Activated naive CD8-positive, alpha-beta T cell treated with anti-CD3 and anti-CD28 coated beads, Interleukin-2, amount 50 U/mL, for 16 hours (primary cell): Measurements from ENCODE around the gene MBD3.

Experiments
- DNase-seq: peaks from one replicate; pipeline ENCODE4 v3.0.0-alpha.2; 2020; ENCODE audit warnings: low read depth, low spot score

MBD3 gene

GRCh38 chr19:1571358-1571757 is 21.3 kb downstream of the MBD3 start:
- no peak for DNase-seq

GRCh38 chr19:1570836-1571235 is 21.8 kb downstream of the MBD3 start:
- no peak for DNase-seq

GRCh38 chr19:1569997-1570396 is 22.7 kb downstream of the MBD3 start:
- DNase-seq, result no peak

- peak; percentile 62 for DNase-seq
Measured at GRCh38 chr19:1568320-1569019, 24.2 kb downstream of the MBD3 start, which contains the start of gene MEX3D. MEX3D (minus strand) TSS chr19:1568325; CDS start chr19:1568058, 267 bp downstream.

- no peak for DNase-seq
Measured at GRCh38 chr19:1567848-1568227, 24.8 kb downstream of the MBD3 start.

GRCh38 chr19:1567116-1567847 is 25.4 kb downstream of the MBD3 start:
- DNase-seq, result no peak

- DNase-seq, result no peak
Measured at GRCh38 chr19:1566392-1567115, 26.1 kb downstream of the MBD3 start.

GRCh38 chr19:1563251-1563650 is 29.4 kb downstream of the MBD3 start:
- DNase-seq, result no peak

- no peak for DNase-seq
Measured at GRCh38 chr19:1561236-1561842, 31.3 kb downstream of the MBD3 start.

GRCh38 chr19:1560286-1560882 is 32.3 kb downstream of the MBD3 start:
- no peak for DNase-seq

GRCh38 chr19:1558552-1558951 is 34.1 kb downstream of the MBD3 start:
- no peak for DNase-seq

GRCh38 chr19:1556390-1557070 is 36.1 kb downstream of the MBD3 start:
- no peak for DNase-seq

- no peak for DNase-seq
Measured at GRCh38 chr19:1555487-1556389, 36.9 kb downstream of the MBD3 start.

- DNase-seq, result no peak
Measured at GRCh38 chr19:1554968-1555367, 37.7 kb downstream of the MBD3 start.

GRCh38 chr19:1553415-1553814 is 39.2 kb downstream of the MBD3 start:
- no peak for DNase-seq

- no peak for DNase-seq
Measured at GRCh38 chr19:1551068-1552040, 41.3 kb downstream of the MBD3 start.

GRCh38 chr19:1549332-1549945 is 43.2 kb downstream of the MBD3 start:
- no peak for DNase-seq

GRCh38 chr19:1540365-1540925 is 52.2 kb downstream of the MBD3 start:
- DNase-seq, result no peak
